SK-N-SH treated with all-trans-retinoic acid at 6 μM for 48 hours (cell line): ENCODE measurements around the gene TRIOBP.

Source experiments
- ATAC-seq: fragments of 200-7000 bp; cut with Tn5 transposase; 3 replicates; pipeline ENCODE4 v1.9.1; 2020; ENCODE audit warnings: mild to moderate bottlenecking, moderate library complexity
- BACH2 ChIP-seq: fragments of 250-450 bp; sonication (Bioruptor Pico); IDR thresholded peaks from 2 replicates; pipeline ENCODE4 v1.9.0; 2021; ENCODE audit warnings: mild to moderate bottlenecking, borderline replicate concordance
- CREB5 ChIP-seq: fragments of 250-450 bp; sonication (Bioruptor Pico); IDR thresholded peaks from 2 replicates; pipeline ENCODE4 v1.5.1; 2020; ENCODE audit warnings: low read depth, mild to moderate bottlenecking, moderate library complexity
- CSRNP3 ChIP-seq: fragments of 250-450 bp; sonication (Bioruptor Pico); IDR thresholded peaks from 2 replicates; pipeline ENCODE4 v1.5.1; 2021; ENCODE audit warnings: mild to moderate bottlenecking, moderate library complexity
- ESRRG ChIP-seq: fragments of 250-450 bp; sonication (Bioruptor Pico); IDR thresholded peaks from 2 replicates; pipeline ENCODE4 v1.6.1; 2021; ENCODE audit warnings: mild to moderate bottlenecking
- GLIS3 ChIP-seq: fragments of 250-450 bp; sonication (Bioruptor Pico); IDR thresholded peaks from 2 replicates; pipeline ENCODE4 v1.5.0; 2020; ENCODE audit warnings: mild to moderate bottlenecking, moderate library complexity
- ISL1 ChIP-seq: fragments of 250-450 bp; sonication (Bioruptor Pico); IDR thresholded peaks from 2 replicates; pipeline ENCODE4 v2.1.2; 2022; ENCODE audit warnings: mild to moderate bottlenecking, moderate library complexity
- OSR1 ChIP-seq: fragments of 250-450 bp; sonication (Bioruptor Pico); IDR thresholded peaks from 2 replicates; pipeline ENCODE4 v1.8.0; 2022; ENCODE audit warnings: moderate library complexity, mild to moderate bottlenecking, inconsistent platforms
- PATZ1 ChIP-seq: fragments of 250-450 bp; sonication (Bioruptor Pico); IDR thresholded peaks from 2 replicates; pipeline ENCODE4 v1.8.0; 2020; ENCODE audit warnings: mild to moderate bottlenecking, moderate library complexity, borderline replicate concordance
- POU6F1 ChIP-seq: fragments of 250-450 bp; sonication (Bioruptor Pico); IDR thresholded peaks from 2 replicates; pipeline ENCODE4 v1.8.0; 2021; ENCODE audit warnings: low read depth, mild to moderate bottlenecking, moderate library complexity, borderline replicate concordance
- PPARA ChIP-seq: fragments of 250-450 bp; sonication (Bioruptor Pico); IDR thresholded peaks from 2 replicates; pipeline ENCODE4 v1.5.0; 2020; ENCODE audit warnings: mild to moderate bottlenecking, borderline replicate concordance
- RARB ChIP-seq: fragments of 250-450 bp; sonication (Bioruptor Pico); IDR thresholded peaks from 2 replicates; pipeline ENCODE4 v1.8.0; 2021; ENCODE audit warnings: mild to moderate bottlenecking, moderate library complexity
- SNAI2 ChIP-seq: fragments of 250-450 bp; sonication (Bioruptor Pico); IDR thresholded peaks from 2 replicates; pipeline ENCODE4 v1.5.0; 2020; ENCODE audit warnings: mild to moderate bottlenecking, moderate library complexity
- TCF4 ChIP-seq: fragments of 250-450 bp; sonication (Bioruptor Pico); IDR thresholded peaks from 2 replicates; pipeline ENCODE4 v1.8.0; 2021; ENCODE audit warnings: mild to moderate bottlenecking, moderate library complexity, borderline replicate concordance
- TOX ChIP-seq: fragments of 250-450 bp; sonication (Bioruptor Pico); IDR thresholded peaks from 2 replicates; pipeline ENCODE4 v1.8.0; 2021; ENCODE audit warnings: mild to moderate bottlenecking, moderate library complexity, borderline replicate concordance
- TSHZ2 ChIP-seq: fragments of 250-450 bp; sonication (Bioruptor Pico); IDR thresholded peaks from 2 replicates; pipeline ENCODE4 v1.5.0; 2020; ENCODE audit warnings: mild to moderate bottlenecking, moderate library complexity
- ZC3H10 ChIP-seq: fragments of 250-450 bp; sonication (Bioruptor Pico); IDR thresholded peaks from 2 replicates; pipeline ENCODE4 v1.5.1; 2021; ENCODE audit warnings: mild to moderate bottlenecking, moderate library complexity
- ZFP3 ChIP-seq: fragments of 250-450 bp; sonication (Bioruptor Pico); IDR thresholded peaks from 2 replicates; pipeline ENCODE4 v1.5.0; 2020; ENCODE audit warnings: mild to moderate bottlenecking, moderate library complexity
- ZFP30 ChIP-seq: fragments of 450-650 bp; formaldehyde crosslinking; IDR thresholded peaks from 2 replicates; pipeline ENCODE4 v1.5.0; 2022; ENCODE audit warnings: mild to moderate bottlenecking, moderate library complexity
- ZNF565 ChIP-seq: fragments of 450-650 bp; formaldehyde crosslinking; conservative IDR thresholded peaks from 2 replicates; pipeline ENCODE4 v1.5.0; 2020; ENCODE audit warnings: low read depth, mild to moderate bottlenecking, moderate library complexity
- ZNF70 ChIP-seq: fragments of 450-650 bp; formaldehyde crosslinking; IDR thresholded peaks from 2 replicates; pipeline ENCODE4 v1.5.0; 2020; ENCODE audit warnings: mild to moderate bottlenecking, moderate library complexity
- ZNF8 ChIP-seq: fragments of 450-650 bp; formaldehyde crosslinking; IDR thresholded peaks from 2 replicates; pipeline ENCODE4 v1.5.0; 2020; ENCODE audit warnings: mild to moderate bottlenecking, moderate library complexity

TRIOBP gene

GRCh38 chr22:37733625-37734401 lies 37.0 kb downstream of the TRIOBP start (continued):
- TF ChIP-seq POU6F1 (CRISPR knock-in tag): no peak
- no peak for TF ChIP-seq CSRNP3 (CRISPR knock-in tag)
- TF ChIP-seq ZNF8 (CRISPR knock-in tag): no peak
- TF ChIP-seq ZFP30: no peak

GRCh38 chr22:37734402-37734700 lies 37.5 kb downstream of the TRIOBP start:
- TF ChIP-seq TSHZ2 (CRISPR knock-in tag) (no peak), RARB (CRISPR knock-in tag) (no peak), ISL1 (CRISPR knock-in tag) (no peak), PPARA (CRISPR knock-in tag) (no peak), ESRRG (CRISPR knock-in tag) (no peak), ZNF565 (CRISPR knock-in tag) (no peak), ZFP3 (CRISPR knock-in tag) (no peak), CREB5 (CRISPR knock-in tag) (no peak), TOX (CRISPR knock-in tag) (no peak), ZC3H10 (CRISPR knock-in tag) (no peak), SNAI2 (CRISPR knock-in tag) (no peak), OSR1 (CRISPR knock-in tag) (no peak), GLIS3 (CRISPR knock-in tag) (no peak)
- ATAC-seq: no peak

GRCh38 chr22:37734964-37735451 lies 38.2 kb downstream of the TRIOBP start:
- TF ChIP-seq ZNF8 (CRISPR knock-in tag): no peak
- ATAC-seq: peak; percentile 86

GRCh38 chr22:37739035-37739434 lies 42.2 kb downstream of the TRIOBP start:
- no peak for ATAC-seq
- TF ChIP-seq ZFP30 (no peak), OSR1 (CRISPR knock-in tag) (no peak), ISL1 (CRISPR knock-in tag) (no peak), TCF4 (CRISPR knock-in tag) (no peak), ZNF70 (CRISPR knock-in tag) (no peak), BACH2 (no peak), ESRRG (CRISPR knock-in tag) (no peak), ZNF8 (CRISPR knock-in tag) (no peak), CSRNP3 (CRISPR knock-in tag) (no peak), ZC3H10 (CRISPR knock-in tag) (no peak), PATZ1 (no peak), RARB (CRISPR knock-in tag) (no peak), SNAI2 (CRISPR knock-in tag) (no peak), TSHZ2 (CRISPR knock-in tag) (no peak), ZFP3 (CRISPR knock-in tag) (no peak), GLIS3 (CRISPR knock-in tag) (no peak), ZNF565 (CRISPR knock-in tag) (no peak)
